Upper lobe of left lung (tissue), 4 donors: ENCODE data around the gene AFTPH.

Experiments
- EP300 ChIP-seq, 4 donors: sonication (generic); formaldehyde crosslinking; IDR thresholded peaks; one replicate each; pipeline ENCODE4 v1.5.1; 2017; ENCODE audit warnings: antibody characterized with exemption in 4 of 4, control low read depth in 2 of 4
- POLR2AphosphoS5 ChIP-seq, 2 donors: sonication (generic); formaldehyde crosslinking; IDR thresholded peaks; one replicate each; pipeline ENCODE4 v1.5.1; 2017; ENCODE audit warnings: antibody characterized with exemption in 2 of 2
- TF ChIP-seq, protein P1 (sequence below), 6 experiments: fragments of 450-650 bp in 4 of 6; fragments of 200-600 bp in 2 of 6; sonication (generic) in 2 of 6; IDR thresholded peaks; one replicate each; pipeline ENCODE4 v1.5.1; 2016 to 2019; ENCODE audit warnings: antibody characterized with exemption in 6 of 6

- TF ChIP-seq, protein P1, sequence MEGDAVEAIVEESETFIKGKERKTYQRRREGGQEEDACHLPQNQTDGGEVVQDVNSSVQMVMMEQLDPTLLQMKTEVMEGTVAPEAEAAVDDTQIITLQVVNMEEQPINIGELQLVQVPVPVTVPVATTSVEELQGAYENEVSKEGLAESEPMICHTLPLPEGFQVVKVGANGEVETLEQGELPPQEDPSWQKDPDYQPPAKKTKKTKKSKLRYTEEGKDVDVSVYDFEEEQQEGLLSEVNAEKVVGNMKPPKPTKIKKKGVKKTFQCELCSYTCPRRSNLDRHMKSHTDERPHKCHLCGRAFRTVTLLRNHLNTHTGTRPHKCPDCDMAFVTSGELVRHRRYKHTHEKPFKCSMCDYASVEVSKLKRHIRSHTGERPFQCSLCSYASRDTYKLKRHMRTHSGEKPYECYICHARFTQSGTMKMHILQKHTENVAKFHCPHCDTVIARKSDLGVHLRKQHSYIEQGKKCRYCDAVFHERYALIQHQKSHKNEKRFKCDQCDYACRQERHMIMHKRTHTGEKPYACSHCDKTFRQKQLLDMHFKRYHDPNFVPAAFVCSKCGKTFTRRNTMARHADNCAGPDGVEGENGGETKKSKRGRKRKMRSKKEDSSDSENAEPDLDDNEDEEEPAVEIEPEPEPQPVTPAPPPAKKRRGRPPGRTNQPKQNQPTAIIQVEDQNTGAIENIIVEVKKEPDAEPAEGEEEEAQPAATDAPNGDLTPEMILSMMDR (IDR thresholded peaks at IDR 0.05), result no peak
- no peak for TF ChIP-seq EP300 (IDR thresholded peaks at IDR 0.05)
- no peak for TF ChIP-seq POLR2AphosphoS5 (IDR thresholded peaks at IDR 0.05)
These were observed 19.0 kb downstream of the AFTPH start for GRCh38 chr2:64543008-64543697.
